GM21381 (cell line): ENCODE data around the gene HERC6.
"Not testable (repeated sequence)": the region's sequence is repeated elsewhere in the genome, so short reads cannot be mapped to it uniquely, and the experiment has no call there.

Source experiments
- ATAC-seq: cut with Tn5 transposase; IDR thresholded peaks from one replicate; pipeline ENCODE4 v1.9.1; 2021; ENCODE audit warnings: mild to moderate bottlenecking, moderate library complexity; ENCODE audit not compliant: unreplicated experiment

Gene HERC6

GRCh38 chr4:88378691-88379559 lies at the start of gene HERC6:
HERC6 (plus strand) TSS chr4:88378852; CDS start chr4:88378922, 70 bp downstream.
- ATAC-seq, result peak; percentile 69

GRCh38 chr4:88333741-88334405 lies 44.8 kb upstream of the HERC6 start:
- no peak for ATAC-seq

DNA sequence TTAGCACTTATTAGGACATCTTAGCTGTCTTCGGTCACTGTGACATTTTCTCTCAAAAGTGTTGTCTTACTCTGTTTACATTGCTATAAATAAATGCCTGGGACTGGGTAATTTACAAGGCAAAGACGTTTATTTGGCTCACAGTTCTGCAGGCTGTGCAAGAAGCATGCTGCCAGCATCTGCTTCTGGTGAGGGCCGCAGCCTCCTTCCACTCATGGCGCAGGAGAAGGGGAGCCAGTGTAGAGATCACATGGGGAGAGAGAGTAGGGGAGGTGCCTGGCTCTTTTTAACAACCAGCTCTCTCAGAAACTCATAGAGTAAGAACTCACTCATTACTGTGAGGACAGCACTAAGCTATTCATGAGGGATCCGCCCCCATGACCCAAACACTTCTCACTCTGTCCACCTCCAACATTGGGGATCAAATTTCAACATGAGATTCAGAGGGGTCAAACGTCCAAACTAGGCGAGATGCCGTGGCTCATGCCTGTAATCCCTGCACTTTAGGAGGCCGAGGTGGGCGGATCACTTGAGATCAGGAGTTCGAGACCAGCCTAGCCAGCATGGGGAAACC lies 43.5 kb upstream of the HERC6 start:
- no peak for ATAC-seq

DNA sequence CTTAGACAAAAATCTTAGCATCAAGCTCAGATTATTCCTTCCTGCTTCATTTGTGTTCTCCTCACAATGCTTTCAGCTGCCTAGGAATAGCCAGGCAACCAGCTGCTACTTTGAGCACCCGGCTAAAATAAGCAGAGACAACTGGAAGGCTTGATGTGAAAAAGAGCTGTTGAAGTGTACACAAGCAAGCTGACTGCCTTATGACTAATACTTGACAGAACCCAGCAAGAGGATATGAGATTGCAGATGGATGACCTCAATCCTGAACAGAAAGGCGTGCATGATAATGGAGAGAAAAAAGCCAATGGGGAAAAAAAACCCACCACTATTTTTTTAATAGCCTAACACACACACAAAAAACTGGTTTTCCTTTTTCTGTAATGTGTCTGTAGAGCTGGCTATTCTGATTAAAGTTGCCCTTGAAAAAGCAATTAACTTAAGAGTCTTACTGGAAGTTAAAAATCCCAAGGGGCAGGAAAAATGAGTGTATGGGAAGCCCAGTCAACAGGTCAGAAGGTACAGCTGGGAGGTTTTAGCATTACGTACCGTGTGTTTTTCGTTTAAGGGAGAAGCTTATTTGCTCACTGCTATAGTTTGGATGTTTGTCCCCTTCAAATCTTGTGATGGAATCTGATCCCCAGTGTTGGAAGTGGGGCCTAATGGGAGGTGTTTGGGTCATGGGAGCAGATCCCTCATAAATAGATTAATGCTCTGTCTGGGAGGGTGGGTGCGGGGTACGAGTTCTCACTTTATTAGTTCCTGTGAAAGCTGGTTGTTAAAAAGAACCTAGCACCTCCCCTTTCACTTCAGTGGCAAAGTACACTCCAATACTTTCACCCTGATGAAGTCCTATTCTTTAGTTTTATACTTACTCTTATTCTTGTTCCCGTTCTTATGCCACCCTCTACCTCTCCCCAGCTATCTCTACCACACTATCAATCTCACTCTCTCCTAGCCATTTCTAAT lies 37.1 kb upstream of the HERC6 start:
- ATAC-seq, result no peak

GRCh38 chr4:88346902-88347301 lies 31.8 kb upstream of the HERC6 start:
- ATAC-seq, result not testable (repeated sequence)

DNA sequence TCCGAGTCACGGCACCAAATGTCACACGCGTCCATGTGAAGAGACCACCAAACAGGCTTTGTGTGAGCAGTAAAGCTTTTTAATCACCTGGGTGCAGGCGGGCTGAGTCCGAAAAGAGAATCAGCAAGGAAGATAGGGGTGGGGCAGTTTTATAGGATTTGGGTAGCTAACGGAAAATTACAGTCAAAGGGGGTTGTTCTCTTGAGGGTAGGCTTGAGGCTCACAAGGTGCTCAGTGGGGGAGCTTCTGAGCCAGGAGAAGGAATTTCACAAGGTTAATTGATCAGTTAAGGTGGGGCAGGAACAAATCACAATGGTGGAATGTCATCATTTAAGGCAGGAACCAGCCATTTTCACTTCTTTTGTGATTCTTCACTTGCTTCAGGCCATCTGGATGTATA lies 29.9 kb upstream of the HERC6 start:
- not testable (repeated sequence) for ATAC-seq

DNA sequence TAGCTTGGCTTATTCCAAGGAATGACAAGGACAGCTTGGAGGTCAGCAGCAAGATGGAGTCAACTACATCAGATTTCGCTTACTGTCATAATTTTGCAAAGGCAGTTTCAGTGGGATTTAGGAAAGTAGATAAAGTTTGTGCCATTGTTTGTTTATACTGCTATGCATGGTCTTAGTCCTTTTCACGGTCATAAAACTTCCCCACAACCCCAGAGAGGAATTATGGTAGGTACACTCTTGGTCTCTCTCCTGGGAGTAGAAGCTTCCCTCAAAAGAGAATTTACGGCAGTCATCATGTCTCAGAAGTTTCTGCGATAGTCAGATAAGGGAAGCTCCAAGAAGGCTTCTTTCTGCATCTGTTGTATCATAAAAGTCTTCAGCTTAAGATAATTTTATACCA lies 27.9 kb upstream of the HERC6 start:
- no peak for ATAC-seq

GRCh38 chr4:88352062-88352740 lies 26.5 kb upstream of the HERC6 start:
- no peak for ATAC-seq

DNA sequence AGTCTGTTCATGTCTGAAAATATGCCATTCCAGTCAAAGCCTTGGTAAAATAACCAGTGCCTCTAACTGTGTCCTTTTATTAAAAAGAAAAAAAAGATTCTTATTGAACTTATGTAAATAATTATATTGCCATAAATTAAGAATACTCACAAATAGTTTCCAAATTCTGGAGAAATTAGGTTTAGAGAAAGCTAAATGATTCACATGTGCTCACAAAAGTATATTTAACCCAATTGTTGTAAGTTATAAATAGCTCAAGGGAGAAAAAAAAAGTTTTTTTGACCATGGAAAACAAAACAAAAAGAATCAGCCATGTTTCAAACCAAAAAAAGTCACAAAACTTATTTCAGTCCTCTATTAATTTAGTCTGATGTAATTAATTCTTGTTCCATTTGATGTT lies 25.3 kb upstream of the HERC6 start:
- no peak for ATAC-seq

GRCh38 chr4:88356771-88357170 lies 21.9 kb upstream of the HERC6 start:
- ATAC-seq, result no peak

GRCh38 chr4:88357262-88357661 lies 21.4 kb upstream of the HERC6 start:
- ATAC-seq, result no peak

DNA sequence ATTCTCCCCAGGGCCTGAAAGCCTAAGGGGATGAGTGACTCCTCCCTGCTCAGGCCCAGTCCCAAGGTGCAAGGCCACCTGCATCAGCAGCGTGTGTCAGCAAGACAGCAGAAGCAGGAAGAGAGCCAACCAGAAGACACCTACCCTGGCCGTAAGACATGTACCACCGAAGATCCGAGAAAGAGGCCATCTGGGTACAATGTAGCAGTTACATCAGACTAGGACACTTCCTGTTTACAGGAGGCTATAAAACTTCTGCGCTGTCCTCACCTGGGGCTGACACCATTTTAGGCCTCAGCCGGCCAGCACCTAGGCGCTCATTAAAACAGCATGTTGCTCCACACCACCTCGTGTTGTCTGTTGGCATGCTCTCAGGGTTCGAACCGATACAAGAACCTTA lies 19.1 kb upstream of the HERC6 start:
- ATAC-seq, result no peak

DNA sequence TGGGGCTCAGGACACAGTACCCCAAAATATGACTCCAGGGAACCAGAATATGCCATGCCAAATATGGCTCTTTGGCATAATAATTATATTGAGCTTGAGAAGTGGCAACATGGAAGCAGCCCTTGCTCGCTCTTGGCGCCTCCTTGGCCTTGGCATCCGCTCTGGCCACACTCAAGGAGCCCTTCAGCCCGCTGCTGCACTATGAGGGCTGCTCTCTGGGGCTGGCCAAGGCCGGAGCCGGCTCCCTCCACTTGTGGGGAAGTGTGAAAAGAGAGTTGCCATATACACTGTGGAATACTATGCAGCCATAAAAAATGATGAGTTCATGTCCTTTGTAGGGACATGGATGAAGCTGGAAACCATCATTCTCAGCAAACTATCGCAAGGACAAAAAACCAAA lies 18.4 kb upstream of the HERC6 start:
- ATAC-seq, result no peak

GRCh38 chr4:88360791-88361190 lies 17.9 kb upstream of the HERC6 start:
- ATAC-seq, result no peak

- ATAC-seq, result not testable (repeated sequence)
Measured at GRCh38 chr4:88361217-88361773, 17.4 kb upstream of the HERC6 start.

- no peak for ATAC-seq
Measured at GRCh38 chr4:88366460-88366859, 12.2 kb upstream of the HERC6 start.

DNA sequence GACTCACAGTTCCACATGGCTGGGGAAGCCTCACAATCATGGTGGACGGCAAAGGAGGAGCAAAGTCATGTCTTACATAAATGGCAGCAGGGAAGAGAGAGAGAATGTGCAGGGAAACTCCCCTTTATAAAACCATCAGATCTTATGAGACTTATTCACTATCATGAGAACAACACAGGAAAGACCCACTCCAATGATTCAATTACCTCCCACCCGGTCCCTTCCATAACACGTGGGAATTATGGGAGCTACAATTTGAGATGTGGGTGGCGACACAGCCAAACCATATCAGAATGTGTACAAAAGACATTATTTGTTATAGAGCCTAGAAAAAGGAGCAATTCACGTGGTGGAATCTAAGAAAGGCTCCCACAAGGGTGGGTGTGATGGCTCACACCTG lies 10.8 kb upstream of the HERC6 start:
- no peak for ATAC-seq

DNA sequence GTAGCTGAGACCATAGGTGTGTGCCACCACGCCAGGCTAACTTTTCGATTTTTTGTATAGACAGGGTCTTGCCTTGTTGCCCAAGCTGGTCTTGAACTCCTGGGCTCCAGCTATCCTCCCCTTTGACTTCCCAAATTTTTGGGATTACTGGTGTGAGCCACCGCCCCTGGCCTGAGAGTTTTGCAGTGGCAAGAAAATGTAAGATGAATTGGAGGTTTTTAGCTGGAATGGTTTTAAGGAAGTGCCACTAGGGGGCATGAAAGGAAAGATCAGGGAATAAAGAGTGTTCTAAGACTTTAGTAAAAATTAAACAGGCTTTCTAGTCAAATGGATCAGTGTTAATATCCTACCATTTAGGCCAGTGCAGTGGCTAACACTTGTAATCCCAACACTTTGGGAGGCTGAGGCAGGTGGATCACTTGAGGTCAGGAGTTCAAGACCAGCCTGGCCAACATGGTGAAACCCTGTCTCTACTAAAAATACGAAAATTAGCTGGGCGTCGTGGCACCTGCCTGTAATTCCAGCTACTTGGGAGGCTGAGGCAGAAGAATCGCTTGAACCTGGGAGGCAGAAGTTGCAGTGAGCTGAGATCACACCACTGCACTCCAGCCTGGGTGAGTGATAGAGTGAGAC lies 9.4 kb upstream of the HERC6 start:
- ATAC-seq, result not testable (repeated sequence)

GRCh38 chr4:88381123-88381522 lies 2.5 kb downstream of the HERC6 start:
- ATAC-seq, result no peak
